DOHH2 (cell line): ENCODE measurements around the gene RAB42.

Experiments
- H3F3A ChIP-seq: fragments of 200-600 bp; sonication (generic), shearing (Covaris generic); 2 replicates; pipeline ENCODE4 v1.6.0; 2016; ENCODE audit warnings: antibody characterized with exemption, mild to moderate bottlenecking; ENCODE audit not compliant: control insufficient read depth, insufficient read depth
- H3K27ac ChIP-seq: fragments of 200-600 bp; sonication (generic); 2 replicates; pipeline ENCODE4 v1.5.1; 2014; ENCODE audit warnings: low read depth, mild to moderate bottlenecking, low read length, moderate library complexity
- H3K27me3 ChIP-seq: fragments of 200-600 bp; sonication (generic); 2 replicates; pipeline ENCODE4 v1.6.1; 2014; ENCODE audit warnings: mild to moderate bottlenecking, low read length, mixed read lengths; ENCODE audit not compliant: control insufficient read depth
- H3K36me3 ChIP-seq: fragments of 200-600 bp; sonication (generic); 2 replicates; pipeline ENCODE4 v1.6.1; 2014; ENCODE audit warnings: mild to moderate bottlenecking, low read length, moderate library complexity, mixed read lengths; ENCODE audit not compliant: control insufficient read depth
- H3K4me1 ChIP-seq: fragments of 200-600 bp; sonication (generic); 2 replicates; pipeline ENCODE4 v1.6.1; 2014; ENCODE audit warnings: mild to moderate bottlenecking, low read length, mixed read lengths; ENCODE audit not compliant: control insufficient read depth
- H3K4me2 ChIP-seq: fragments of 200-600 bp; sonication (generic); 2 replicates; pipeline ENCODE4 v1.6.0; 2014; ENCODE audit warnings: mild to moderate bottlenecking, low read length, moderate library complexity
- H3K4me3 ChIP-seq: fragments of 200-600 bp; sonication (generic); 2 replicates; pipeline ENCODE4 v1.5.1; 2014; ENCODE audit warnings: mild to moderate bottlenecking, low read length, mixed read lengths
- H3K79me2 ChIP-seq: fragments of 200-600 bp; sonication (generic); 2 replicates; pipeline ENCODE4 v1.6.1; 2014; ENCODE audit warnings: mild to moderate bottlenecking, low read length, mixed read lengths; ENCODE audit not compliant: control insufficient read depth
- H3K9me2 ChIP-seq: fragments of 200-600 bp; sonication (generic); replicated peaks from 2 replicates; pipeline ENCODE4 v1.6.1; 2014; ENCODE audit warnings: mild to moderate bottlenecking, low read length, mixed read lengths; ENCODE audit not compliant: control insufficient read depth
- H3K9me3 ChIP-seq: fragments of 200-600 bp; sonication (generic); 2 replicates; pipeline ENCODE4 v1.6.1; 2014; ENCODE audit warnings: antibody characterized with exemption, low read length, mixed read lengths; ENCODE audit not compliant: control insufficient read depth, insufficient read depth
- H4K20me1 ChIP-seq: fragments of 200-600 bp; sonication (generic); 2 replicates; pipeline ENCODE4 v1.6.0; 2014; ENCODE audit warnings: low read depth, mild to moderate bottlenecking, antibody characterized with exemption, low read length, moderate library complexity; ENCODE audit not compliant: control insufficient read depth, insufficient read depth
- CTCF ChIP-seq: fragments of 200-600 bp; sonication (generic); IDR thresholded peaks from one replicate; pipeline ENCODE4 v1.5.1; 2014; ENCODE audit warnings: antibody characterized with exemption, mild to moderate bottlenecking, low read depth, low read length; ENCODE audit not compliant: poor library complexity, severe bottlenecking
- EZH2phosphoT487 ChIP-seq: fragments of 200-600 bp; sonication (generic); IDR thresholded peaks from 2 replicates; pipeline ENCODE4 v1.6.1; 2017; ENCODE audit warnings: borderline replicate concordance, mild to moderate bottlenecking, antibody characterized with exemption, low read length, moderate library complexity, mixed read lengths

RAB42 gene

GRCh38 chr1:28642847-28643635 is 51.0 kb downstream of the RAB42 start, which contains the start of gene TAF12:
TSS of gene TAF12 (minus strand) at chr1:28643067. CDS start at chr1:28622081, 20,986 bp downstream.
- peak within 1 kb of the TSS; percentile 97 for H3K27ac ChIP-seq
- H3K4me3 ChIP-seq: peak within 1 kb of the TSS; percentile 89
- peaks cover 15% of the 10 kb centered on the region for H3F3A ChIP-seq
- peaks cover 47% of the 10 kb centered on the region for H3K79me2 ChIP-seq
- H4K20me1 ChIP-seq: no peaks in the 10 kb centered on the region
- no peaks in the 10 kb centered on the region for H3K9me2 ChIP-seq
- H3K36me3 ChIP-seq: peaks cover 12% of the 10 kb centered on the region
- peak within 1 kb of the TSS; percentile 97 for H3K4me2 ChIP-seq
- H3K4me1 ChIP-seq: peaks cover 53% of the 10 kb centered on the region
- TF ChIP-seq CTCF: peak; percentile 56
- no peak for TF ChIP-seq EZH2phosphoT487
- no peaks in the 10 kb centered on the region for H3K27me3 ChIP-seq
- H3K9me3 ChIP-seq: no peaks in the 10 kb centered on the region

DNA sequence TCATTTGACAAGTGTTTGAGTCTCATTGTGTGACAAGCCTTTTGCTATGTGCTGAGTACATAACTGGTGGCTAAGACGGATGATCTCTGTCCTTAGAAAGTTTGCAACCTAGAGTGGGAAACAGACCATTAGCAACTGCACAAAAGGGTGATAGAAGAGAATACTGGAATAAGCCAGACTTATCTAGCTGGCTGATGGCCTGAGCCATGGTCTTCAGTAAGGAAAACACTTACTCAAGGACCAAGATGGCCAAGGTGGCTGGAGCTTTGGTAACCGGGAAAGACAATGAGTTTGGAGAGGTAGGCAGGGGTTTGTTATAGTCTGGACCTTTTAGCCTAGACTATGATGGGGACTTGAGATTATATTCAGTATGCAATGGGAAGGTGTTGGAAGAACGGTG is 52.4 kb downstream of the RAB42 start:
- peaks cover 43% of the 10 kb centered on the region for H3K79me2 ChIP-seq
- H3K4me3 ChIP-seq: peak overlapping the region; percentile 89
- TF ChIP-seq EZH2phosphoT487 (no peak), CTCF (no peak)
- no peaks in the 10 kb centered on the region for H3K9me3 ChIP-seq
- H3K36me3 ChIP-seq: peaks cover 12% of the 10 kb centered on the region
- H3K27ac ChIP-seq: peak overlapping the region; percentile 97
- H3K4me1 ChIP-seq: peaks cover 65% of the 10 kb centered on the region
- no peaks in the 10 kb centered on the region for H3K27me3 ChIP-seq
- no peaks in the 10 kb centered on the region for H4K20me1 ChIP-seq
- peak overlapping the region; percentile 97 for H3K4me2 ChIP-seq
- no peaks in the 10 kb centered on the region for H3K9me2 ChIP-seq
- peaks cover 24% of the 10 kb centered on the region for H3F3A ChIP-seq
